Panc1 (cell line): ENCODE results near the gene MAP3K7. TPM values are rescaled to one million over a fixed set of nuclear protein-coding genes. Genes with fewer than 3 reads are reported as not detected.

Experiments
- ATAC-seq: fragments of 200-7000 bp; cut with Tn5 transposase; 2 replicates; pipeline ENCODE4 v1.9.1; 2020; ENCODE audit warnings: mild to moderate bottlenecking, moderate library complexity
- BruUV-seq: library from RNA; stranded (reverse); fragments of 400-500 nt; replicated peaks from 2 replicates; lab custom pipeline; 2021; lab: Mats Ljungman, UMichigan
- CTCF ChIA-PET: fragments of 300-600 bp; sonication (Branson Sonifier 250); formaldehyde crosslinking; loops from one replicate; lab custom pipeline; 2022; ENCODE audit warnings: antibody characterized with exemption; lab: Charles Lee
- POLR2A ChIA-PET: fragments of 300-600 bp; sonication (Branson Sonifier 250); formaldehyde crosslinking; loops from one replicate; lab custom pipeline; 2022; ENCODE audit warnings: antibody characterized with exemption; lab: Charles Lee
- DNase-seq: peaks from one replicate; pipeline ENCODE4 v3.0.0-alpha.2; 2010; ENCODE audit warnings: low read depth, low spot score
- H3K27ac ChIP-seq: 2 replicates; pipeline ENCODE4 v1.5.1; 2011; ENCODE audit warnings: mild to moderate bottlenecking, low read length, inconsistent platforms
- H3K27me3 ChIP-seq: fragments of 200-500 bp; sonication (Bioruptor generic); 2 replicates; pipeline ENCODE4 v1.6.0; 2014; ENCODE audit warnings: low read length, inconsistent platforms; ENCODE audit not compliant: control insufficient read depth, insufficient read depth
- H3K36me3 ChIP-seq: fragments of 200-500 bp; sonication (Bioruptor generic); 2 replicates; pipeline ENCODE4 v1.5.1; 2014; ENCODE audit warnings: inconsistent platforms, mild to moderate bottlenecking, low read length, moderate library complexity; ENCODE audit not compliant: control insufficient read depth, insufficient read depth
- H3K4me1 ChIP-seq: 2 replicates; pipeline ENCODE4 v1.5.1; 2011; ENCODE audit warnings: inconsistent platforms, mild to moderate bottlenecking, low read length, moderate library complexity; ENCODE audit not compliant: control insufficient read depth, insufficient read depth
- H3K4me3 ChIP-seq, 2 experiments: 2 replicates each; pipeline ENCODE4 v1.5.1; 2011 to 2012; ENCODE audit warnings: low read depth in 2 of 2, low read length in 2 of 2, mild to moderate bottlenecking in 2 of 2, inconsistent platforms in 1 of 2, moderate library complexity in 1 of 2
- H3K9me3 ChIP-seq: fragments of 200-500 bp; sonication (Bioruptor generic); 2 replicates; pipeline ENCODE4 v1.5.1; 2014; ENCODE audit warnings: low read depth, mild to moderate bottlenecking, inconsistent platforms, low read length, moderate library complexity; ENCODE audit not compliant: control insufficient read depth, insufficient read depth
- CTCF ChIP-seq: fragments of 450-650 bp; IDR thresholded peaks from 2 replicates; pipeline ENCODE4 v1.5.1; 2017; ENCODE audit warnings: mild to moderate bottlenecking
- POLR2AphosphoS5 ChIP-seq: IDR thresholded peaks from 2 replicates; pipeline ENCODE4 v1.6.1; 2012; ENCODE audit warnings: mild to moderate bottlenecking, low read depth, low read length, moderate library complexity
- SIN3A ChIP-seq: IDR thresholded peaks from 2 replicates; pipeline ENCODE4 v1.6.1; 2012; ENCODE audit warnings: low read depth, mild to moderate bottlenecking, low read length, moderate library complexity, borderline replicate concordance; ENCODE audit not compliant: insufficient read depth
- TCF7L2 ChIP-seq: IDR thresholded peaks from 2 replicates; pipeline ENCODE4 v1.6.1; 2011; ENCODE audit warnings: mild to moderate bottlenecking, low read depth, low read length, inconsistent platforms
- in situ Hi-C: cut with HindIII; loops from 2 replicates; pipeline ENCODE4 v1.10.0; 2016; ENCODE audit warnings: low sequenced_read_pairs, low pct_unique_long_range_greater_than_20kb
- intact Hi-C: fragments of 100-400 bp; cut with micrococcal nuclease; formaldehyde crosslinking; loops from one replicate; pipeline ENCODE4 v1.10.0; 2022; ENCODE audit not compliant: unreplicated experiment
- total RNA-seq: library from RNA; stranded (reverse); gene quantifications from one replicate; pipeline ENCODE4 v1.2.1, GENCODE V29; 2021; ENCODE audit not compliant: unreplicated experiment
- TF ChIP-seq, protein P1 (sequence below), 2 experiments: IDR thresholded peaks; 2 replicates each; pipeline ENCODE4 v1.6.1; 2011 to 2012; ENCODE audit warnings: low read depth in 2 of 2, control low read depth in 1 of 2, low read length in 1 of 2, mild to moderate bottlenecking in 1 of 2, moderate library complexity in 1 of 2; ENCODE audit not compliant: insufficient read depth in 1 of 2

MAP3K7 gene
- total RNA-seq, 1 experiment from 2014 or later, result 33.1 TPM

- no peaks in the 10 kb centered on the region for H3K9me3 ChIP-seq
- H3K36me3 ChIP-seq, result no peaks in the 10 kb centered on the region
- POLR2A ChIA-PET, result no interaction called here
- H3K4me3 ChIP-seq, result no peak overlapping the region
- DNase-seq, result no peak
- no peaks in the 10 kb centered on the region for H3K4me1 ChIP-seq
- BruUV-seq, result no TSS peak
- no peak for ATAC-seq
- no peak overlapping the region for H3K27ac ChIP-seq
- intact Hi-C loops, result no loop called here
- CTCF ChIA-PET, result no interaction called here
- no peaks in the 10 kb centered on the region for H3K27me3 ChIP-seq
- in situ Hi-C loops, result no loop called here
- TF ChIP-seq SIN3A (no peak), POLR2AphosphoS5 (no peak), CTCF (no peak), TCF7L2 (no peak)
- TF ChIP-seq, protein P1, sequence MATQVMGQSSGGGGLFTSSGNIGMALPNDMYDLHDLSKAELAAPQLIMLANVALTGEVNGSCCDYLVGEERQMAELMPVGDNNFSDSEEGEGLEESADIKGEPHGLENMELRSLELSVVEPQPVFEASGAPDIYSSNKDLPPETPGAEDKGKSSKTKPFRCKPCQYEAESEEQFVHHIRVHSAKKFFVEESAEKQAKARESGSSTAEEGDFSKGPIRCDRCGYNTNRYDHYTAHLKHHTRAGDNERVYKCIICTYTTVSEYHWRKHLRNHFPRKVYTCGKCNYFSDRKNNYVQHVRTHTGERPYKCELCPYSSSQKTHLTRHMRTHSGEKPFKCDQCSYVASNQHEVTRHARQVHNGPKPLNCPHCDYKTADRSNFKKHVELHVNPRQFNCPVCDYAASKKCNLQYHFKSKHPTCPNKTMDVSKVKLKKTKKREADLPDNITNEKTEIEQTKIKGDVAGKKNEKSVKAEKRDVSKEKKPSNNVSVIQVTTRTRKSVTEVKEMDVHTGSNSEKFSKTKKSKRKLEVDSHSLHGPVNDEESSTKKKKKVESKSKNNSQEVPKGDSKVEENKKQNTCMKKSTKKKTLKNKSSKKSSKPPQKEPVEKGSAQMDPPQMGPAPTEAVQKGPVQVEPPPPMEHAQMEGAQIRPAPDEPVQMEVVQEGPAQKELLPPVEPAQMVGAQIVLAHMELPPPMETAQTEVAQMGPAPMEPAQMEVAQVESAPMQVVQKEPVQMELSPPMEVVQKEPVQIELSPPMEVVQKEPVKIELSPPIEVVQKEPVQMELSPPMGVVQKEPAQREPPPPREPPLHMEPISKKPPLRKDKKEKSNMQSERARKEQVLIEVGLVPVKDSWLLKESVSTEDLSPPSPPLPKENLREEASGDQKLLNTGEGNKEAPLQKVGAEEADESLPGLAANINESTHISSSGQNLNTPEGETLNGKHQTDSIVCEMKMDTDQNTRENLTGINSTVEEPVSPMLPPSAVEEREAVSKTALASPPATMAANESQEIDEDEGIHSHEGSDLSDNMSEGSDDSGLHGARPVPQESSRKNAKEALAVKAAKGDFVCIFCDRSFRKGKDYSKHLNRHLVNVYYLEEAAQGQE (IDR thresholded peaks at IDR 0.05; ENCODE audit: insufficient read depth in 1 of 2, low read depth in 2 of 2, low read length in 1 of 2), result no peak
Measured at GRCh38 chr6:90484385-90484784, 102.5 kb downstream of the MAP3K7 start.

- Histone ChIP-seq H3K4me3 (no peak overlapping the region), H3K27me3 (no peaks in the 10 kb centered on the region), H3K4me1 (peaks cover 3% of the 10 kb centered on the region; the same call in 1 of the 2 replicates), H3K36me3 (no peaks in the 10 kb centered on the region), H3K27ac (no peak overlapping the region), H3K9me3 (no peaks in the 10 kb centered on the region)
- intact Hi-C loops (no loop called here), in situ Hi-C loops (no loop called here)
- ATAC-seq (no peak), DNase-seq (no peak)
- BruUV-seq, result no TSS peak
- TF ChIP-seq TCF7L2, result no peak
- TF ChIP-seq POLR2AphosphoS5, result no peak
- TF ChIP-seq CTCF, result no peak
- TF ChIP-seq, protein P1 (IDR thresholded peaks at IDR 0.05; ENCODE audit: insufficient read depth in 1 of 2, low read depth in 2 of 2, low read length in 1 of 2), result no peak
- TF ChIP-seq SIN3A, result no peak
- CTCF ChIA-PET, result no interaction called here
- POLR2A ChIA-PET, result no interaction called here
Measured at GRCh38 chr6:90483956-90484355, 102.9 kb downstream of the MAP3K7 start.
